Esophagus squamous epithelium (tissue), 5 donors: ENCODE measurements around the gene E2F7. TPM values are rescaled to one million over a fixed set of nuclear protein-coding genes. Genes with fewer than 3 reads are reported as not detected.

Source experiments
- DNase-seq: peaks from one replicate; lab custom pipeline; 2025; lab: John Stamatoyannopoulos, UW
- H3K27ac ChIP-seq, 4 donors: fragments of 200-600 bp; sonication (generic); one replicate each; pipeline ENCODE4 v1.5.1; 2016 to 2019; ENCODE audit warnings: mild to moderate bottlenecking in 1 of 4
- H3K27me3 ChIP-seq, 4 donors: fragments of 200-600 bp; sonication (generic); 1 replicate in 3 of 4; 2 replicates in 1 of 4; pipeline versions ENCODE4 v1.5.1 to v1.6.0; 2017 to 2021; ENCODE audit warnings: antibody characterized with exemption in 1 of 4
- H3K36me3 ChIP-seq, 3 donors: fragments of 200-600 bp; sonication (generic); one replicate each; pipeline ENCODE4 v1.5.1; 2016 to 2019
- H3K4me1 ChIP-seq, 3 donors: fragments of 200-600 bp; sonication (generic); one replicate each; pipeline ENCODE4 v1.5.1; 2017 to 2019
- H3K4me3 ChIP-seq, 4 donors: fragments of 200-600 bp; sonication (generic); 1 replicate in 3 of 4; 2 replicates in 1 of 4; pipeline ENCODE4 v1.5.1; 2016 to 2019; ENCODE audit warnings: mild to moderate bottlenecking in 2 of 4, moderate library complexity in 1 of 4
- H3K9me3 ChIP-seq, 3 donors: fragments of 200-600 bp; sonication (generic); one replicate each; pipeline ENCODE4 v1.5.1; 2016 to 2019
- POLR2A ChIP-seq, 4 donors: fragments of 450-650 bp; IDR thresholded peaks; one replicate each; pipeline ENCODE4 v1.6.1; 2017; ENCODE audit warnings: antibody characterized with exemption in 4 of 4, mild to moderate bottlenecking in 4 of 4, moderate library complexity in 3 of 4
- WGBS, 2 donors: methylation state at CpG; one replicate each; pipeline ENCODE4 v1.1.5; 2018; 5-methylcytosine and 5-hydroxymethylcytosine counted together
- intact Hi-C: fragments of 100-400 bp; cut with DNase I; formaldehyde crosslinking; loops from one replicate; pipeline ENCODE4 v1.15.0; 2022
- total RNA-seq, 4 donors: library from RNA; depleted of rRNA; stranded (reverse); fragments of >200 nt; gene quantifications; one replicate each; pipeline ENCODE4 v1.1.0, GENCODE V29; 2016
- TF ChIP-seq, protein P1 (sequence below), 6 experiments: fragments of 450-650 bp in 4 of 6; fragments of 200-600 bp in 2 of 6; sonication (generic) in 2 of 6; IDR thresholded peaks; one replicate each; pipeline ENCODE4 v1.5.1; 2016 to 2019; ENCODE audit warnings: antibody characterized with exemption in 6 of 6, mild to moderate bottlenecking in 4 of 6, moderate library complexity in 4 of 6
- donor health status: DM: yes; HTN: yes; CAD: no.

E2F7 gene
- total RNA-seq, 4 donors from 2014 or later: 1.5 to 7.7 (median 7.1) TPM

DNA sequence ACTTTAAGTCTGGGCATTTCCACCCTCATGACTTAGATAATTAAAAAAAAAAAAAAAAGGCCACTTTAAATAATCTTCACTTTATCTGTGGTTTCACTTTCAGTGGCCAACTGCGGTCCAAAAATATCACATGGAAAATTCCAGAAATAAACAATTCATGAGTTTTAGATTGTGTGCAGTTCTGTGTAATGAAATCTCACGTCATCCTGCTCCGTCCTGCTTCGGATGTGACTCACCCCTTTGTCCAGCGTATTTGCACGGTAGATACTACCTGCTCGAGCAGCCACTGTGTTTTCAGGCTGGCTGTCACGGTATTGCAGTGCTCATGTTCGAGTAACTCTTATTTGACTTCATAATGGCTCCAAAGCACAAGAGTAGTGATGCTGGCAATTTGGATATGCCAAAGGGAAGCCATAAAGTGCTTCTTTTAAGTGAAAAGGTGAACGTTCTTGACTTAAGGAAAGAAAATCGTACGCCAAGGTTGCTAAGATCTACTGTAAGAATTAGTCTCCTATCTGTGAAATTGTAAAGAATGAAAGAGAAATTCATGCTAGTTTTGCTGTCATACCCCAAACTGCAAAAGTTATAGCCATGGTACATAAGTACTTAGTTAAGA lies 2.4 kb downstream of the E2F7 start:
- WGBS, 2 donors: 27 to 31% methylated on average over 12 of the region's 12 CpGs
- peak overlapping the region in 3 of 4 donors; percentile 0 to 52 (median 9) for H3K4me3 ChIP-seq
- TF ChIP-seq, protein P1, sequence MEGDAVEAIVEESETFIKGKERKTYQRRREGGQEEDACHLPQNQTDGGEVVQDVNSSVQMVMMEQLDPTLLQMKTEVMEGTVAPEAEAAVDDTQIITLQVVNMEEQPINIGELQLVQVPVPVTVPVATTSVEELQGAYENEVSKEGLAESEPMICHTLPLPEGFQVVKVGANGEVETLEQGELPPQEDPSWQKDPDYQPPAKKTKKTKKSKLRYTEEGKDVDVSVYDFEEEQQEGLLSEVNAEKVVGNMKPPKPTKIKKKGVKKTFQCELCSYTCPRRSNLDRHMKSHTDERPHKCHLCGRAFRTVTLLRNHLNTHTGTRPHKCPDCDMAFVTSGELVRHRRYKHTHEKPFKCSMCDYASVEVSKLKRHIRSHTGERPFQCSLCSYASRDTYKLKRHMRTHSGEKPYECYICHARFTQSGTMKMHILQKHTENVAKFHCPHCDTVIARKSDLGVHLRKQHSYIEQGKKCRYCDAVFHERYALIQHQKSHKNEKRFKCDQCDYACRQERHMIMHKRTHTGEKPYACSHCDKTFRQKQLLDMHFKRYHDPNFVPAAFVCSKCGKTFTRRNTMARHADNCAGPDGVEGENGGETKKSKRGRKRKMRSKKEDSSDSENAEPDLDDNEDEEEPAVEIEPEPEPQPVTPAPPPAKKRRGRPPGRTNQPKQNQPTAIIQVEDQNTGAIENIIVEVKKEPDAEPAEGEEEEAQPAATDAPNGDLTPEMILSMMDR (IDR thresholded peaks at IDR 0.05): no peak
- TF ChIP-seq POLR2A (IDR thresholded peaks at IDR 0.05): no peak
- H3K36me3 ChIP-seq: no peaks in the 10 kb centered on the region
- no peaks in the 10 kb centered on the region for H3K9me3 ChIP-seq
- peaks cover 0 to 30% (median 8%) of the 10 kb centered on the region in 3 donors for H3K4me1 ChIP-seq
- no peak for DNase-seq
- intact Hi-C loops: loop anchor here (10.0 kb wide), 1 partner anchor 262 kb away; no protein-coding TSS in a partner anchor
- no peaks in the 10 kb centered on the region for H3K27me3 ChIP-seq
- H3K27ac ChIP-seq: peak overlapping the region in 1 of 4 donors; percentile 4

DNA sequence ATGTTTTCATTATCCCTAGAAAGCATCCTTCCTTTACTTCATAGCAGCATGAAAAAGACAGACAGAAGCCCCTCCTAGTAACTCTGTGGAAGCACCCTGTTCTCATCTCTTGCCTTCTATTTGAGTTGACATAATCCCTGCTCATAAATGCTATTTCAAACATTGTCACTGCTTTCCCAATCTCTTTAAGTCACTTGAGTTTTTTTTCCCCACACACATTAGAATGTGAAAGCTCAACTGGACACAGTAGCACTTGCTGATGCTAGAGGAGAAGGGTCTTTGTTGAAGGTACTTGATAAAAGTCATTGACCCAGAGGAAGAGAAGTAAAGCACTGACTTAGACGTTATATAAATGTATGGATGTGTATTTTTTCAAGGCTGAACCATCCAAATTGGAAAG lies 3.0 kb downstream of the E2F7 start:
- Histone ChIP-seq H3K36me3 (no peaks in the 10 kb centered on the region), H3K9me3 (no peaks in the 10 kb centered on the region), H3K27me3 (no peaks in the 10 kb centered on the region), H3K4me3 (peak overlapping the region in 1 of 4 donors; percentile 9), H3K4me1 (peaks cover 0 to 30% (median 8%) of the 10 kb centered on the region in 3 donors), H3K27ac (no peak overlapping the region)
- no peak for DNase-seq
- intact Hi-C loops: loop anchor here (10.0 kb wide), 1 partner anchor 262 kb away; no protein-coding TSS in a partner anchor
- TF ChIP-seq POLR2A (IDR thresholded peaks at IDR 0.05): no peak
- TF ChIP-seq, protein P1 (IDR thresholded peaks at IDR 0.05): no peak
- WGBS, 2 donors: 57 to 65% methylated on average over 1 of the region's 1 CpG

DNA sequence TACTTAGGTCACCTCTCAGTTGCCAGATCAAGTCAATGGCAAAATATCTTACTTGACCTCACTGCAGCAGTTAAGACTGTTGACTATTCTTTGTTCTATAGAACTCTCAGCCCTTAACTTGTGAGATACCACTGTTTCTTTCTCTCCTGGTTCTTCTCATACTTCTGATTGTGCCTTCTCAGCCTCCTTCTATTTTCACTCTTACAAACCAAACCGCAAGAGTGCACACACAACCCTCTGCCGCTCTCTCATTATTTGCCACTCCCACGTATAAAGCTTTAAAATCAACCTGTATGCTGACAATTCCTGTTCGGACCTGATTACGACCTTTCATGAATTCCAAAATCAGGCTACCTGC lies 4.5 kb downstream of the E2F7 start:
- WGBS, 2 donors: 76 to 88% methylated on average over 5 of the region's 5 CpGs
- Histone ChIP-seq H3K4me1 (peaks cover 0 to 25% (median 8%) of the 10 kb centered on the region in 3 donors), H3K27me3 (no peaks in the 10 kb centered on the region), H3K4me3 (no peak overlapping the region), H3K36me3 (no peaks in the 10 kb centered on the region), H3K9me3 (no peaks in the 10 kb centered on the region), H3K27ac (no peak overlapping the region)
- intact Hi-C loops: loop anchor here (10.0 kb wide), 1 partner anchor 264 kb away; no protein-coding TSS in a partner anchor
- TF ChIP-seq POLR2A (IDR thresholded peaks at IDR 0.05): no peak
- TF ChIP-seq, protein P1 (IDR thresholded peaks at IDR 0.05): no peak
- no peak for DNase-seq

DNA sequence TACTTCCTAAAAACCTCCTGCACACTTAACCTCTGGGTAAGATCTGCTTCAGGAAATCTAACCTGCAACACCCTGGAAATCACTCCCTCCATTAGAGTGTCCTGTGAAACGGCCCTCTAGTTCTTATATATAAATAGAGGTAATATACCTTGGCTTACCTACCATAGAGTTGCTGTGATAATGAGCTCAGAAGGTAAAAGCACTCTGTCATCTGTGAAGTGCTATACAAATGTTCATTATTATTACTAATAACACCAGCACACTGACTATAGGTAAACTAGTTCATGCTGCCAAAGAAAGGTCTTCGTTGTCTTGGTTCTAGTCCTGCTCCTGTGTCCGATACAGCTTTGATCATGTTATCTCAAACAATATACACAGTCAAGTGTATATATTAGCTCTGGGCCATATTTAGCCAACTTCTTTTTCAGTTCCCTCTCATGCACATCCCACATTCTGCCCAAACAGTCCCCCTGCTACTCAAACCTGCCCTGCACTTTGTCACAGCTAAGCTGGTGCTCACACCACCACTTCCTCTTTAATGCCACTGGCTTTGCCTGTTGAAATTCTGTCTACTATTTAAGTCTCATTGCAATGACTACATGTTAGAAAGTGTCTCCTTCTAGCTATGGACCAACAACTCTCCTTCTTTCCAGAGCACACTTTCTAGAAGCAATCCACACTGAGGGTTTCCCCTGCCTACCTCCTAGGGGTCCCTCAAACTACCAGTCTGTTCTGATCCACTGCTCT lies 5.1 kb downstream of the E2F7 start:
- no peaks in the 10 kb centered on the region for H3K36me3 ChIP-seq
- H3K4me1 ChIP-seq: peaks cover 0 to 25% (median 8%) of the 10 kb centered on the region in 3 donors
- H3K9me3 ChIP-seq: no peaks in the 10 kb centered on the region
- no peak overlapping the region for H3K27ac ChIP-seq
- WGBS, 2 donors: 70 to 75% methylated on average over 3 of the region's 3 CpGs
- no peak for DNase-seq
- intact Hi-C loops: loop anchor here (10.0 kb wide), 1 partner anchor 264 kb away; no protein-coding TSS in a partner anchor
- TF ChIP-seq, protein P1 (IDR thresholded peaks at IDR 0.05): no peak
- no peak for TF ChIP-seq POLR2A (IDR thresholded peaks at IDR 0.05)
- H3K27me3 ChIP-seq: no peaks in the 10 kb centered on the region
- no peak overlapping the region for H3K4me3 ChIP-seq

DNA sequence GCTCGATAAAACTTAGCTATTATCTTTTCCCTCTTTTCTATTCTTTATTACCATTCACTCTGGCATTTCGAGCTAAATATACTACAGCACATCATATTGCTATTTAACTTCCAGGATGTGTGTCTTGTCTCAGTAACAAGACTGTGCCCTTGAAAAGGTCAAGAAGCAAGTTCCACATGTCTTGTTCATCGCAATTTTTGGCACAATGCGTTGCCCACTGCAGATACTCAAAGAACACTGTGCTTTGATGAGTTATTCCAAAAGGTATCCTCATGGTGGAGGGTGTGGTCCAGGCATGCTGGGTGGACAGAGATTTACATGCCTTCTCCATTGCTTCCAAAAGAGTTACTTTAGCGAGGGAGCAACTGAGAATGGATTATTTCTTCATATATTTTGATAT lies 6.6 kb downstream of the E2F7 start:
- no peaks in the 10 kb centered on the region for H3K9me3 ChIP-seq
- no peak for TF ChIP-seq POLR2A (IDR thresholded peaks at IDR 0.05)
- TF ChIP-seq, protein P1 (IDR thresholded peaks at IDR 0.05): no peak
- peaks cover 0 to 11% (median 0%) of the 10 kb centered on the region in 3 donors for H3K4me1 ChIP-seq
- no peak overlapping the region for H3K4me3 ChIP-seq
- H3K27ac ChIP-seq: no peak overlapping the region
- 83 to 87% methylated on average over 5 of the region's 5 CpGs for WGBS, 2 donors
- DNase-seq: no peak
- intact Hi-C loops: no loop called here
- no peaks in the 10 kb centered on the region for H3K36me3 ChIP-seq
- H3K27me3 ChIP-seq: no peaks in the 10 kb centered on the region
